Retina (tissue), 1 donor: ENCODE data around the gene RUVBL2.
"Not testable (repeated sequence)": the region's sequence is repeated elsewhere in the genome, so short reads cannot be mapped to it uniquely, and the experiment has no call there.

ENCODE experiments used
- DNase-seq: peaks from one replicate; pipeline ENCODE4 v3.0.0-alpha.2; 2016

Gene RUVBL2

DNA sequence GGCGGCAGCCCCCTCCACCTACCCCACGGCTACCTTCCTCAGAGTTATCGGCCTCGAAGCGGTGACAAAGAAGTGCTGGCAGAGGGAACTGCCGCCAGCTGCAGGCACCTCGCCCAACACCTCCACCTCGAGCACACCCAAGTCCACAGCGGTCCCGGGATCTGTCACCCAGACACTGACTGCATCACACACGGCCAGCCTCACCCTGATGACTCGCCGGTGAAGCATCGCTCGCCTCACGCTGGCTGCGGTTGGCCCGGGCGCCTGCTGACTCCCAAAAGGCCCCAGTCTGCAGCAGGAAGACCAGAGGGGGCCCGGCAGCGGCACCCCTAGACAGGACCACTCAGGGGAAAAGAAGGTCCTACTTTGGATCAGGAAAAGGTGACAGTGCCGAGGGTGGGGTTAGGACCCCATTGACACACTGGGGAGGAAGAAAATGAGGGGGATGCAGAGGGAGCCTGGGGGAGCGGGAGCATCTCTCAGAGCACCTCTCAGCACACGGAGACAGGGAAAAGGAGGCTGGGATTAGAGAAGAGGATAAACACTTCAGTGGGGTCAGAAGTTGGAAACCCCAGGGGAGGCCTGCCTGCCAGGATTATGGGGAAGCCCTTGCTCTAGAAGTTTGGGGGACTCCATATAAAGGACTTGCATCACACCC is 56.8 kb downstream of the RUVBL2 start:
- not testable (repeated sequence) for DNase-seq

DNA sequence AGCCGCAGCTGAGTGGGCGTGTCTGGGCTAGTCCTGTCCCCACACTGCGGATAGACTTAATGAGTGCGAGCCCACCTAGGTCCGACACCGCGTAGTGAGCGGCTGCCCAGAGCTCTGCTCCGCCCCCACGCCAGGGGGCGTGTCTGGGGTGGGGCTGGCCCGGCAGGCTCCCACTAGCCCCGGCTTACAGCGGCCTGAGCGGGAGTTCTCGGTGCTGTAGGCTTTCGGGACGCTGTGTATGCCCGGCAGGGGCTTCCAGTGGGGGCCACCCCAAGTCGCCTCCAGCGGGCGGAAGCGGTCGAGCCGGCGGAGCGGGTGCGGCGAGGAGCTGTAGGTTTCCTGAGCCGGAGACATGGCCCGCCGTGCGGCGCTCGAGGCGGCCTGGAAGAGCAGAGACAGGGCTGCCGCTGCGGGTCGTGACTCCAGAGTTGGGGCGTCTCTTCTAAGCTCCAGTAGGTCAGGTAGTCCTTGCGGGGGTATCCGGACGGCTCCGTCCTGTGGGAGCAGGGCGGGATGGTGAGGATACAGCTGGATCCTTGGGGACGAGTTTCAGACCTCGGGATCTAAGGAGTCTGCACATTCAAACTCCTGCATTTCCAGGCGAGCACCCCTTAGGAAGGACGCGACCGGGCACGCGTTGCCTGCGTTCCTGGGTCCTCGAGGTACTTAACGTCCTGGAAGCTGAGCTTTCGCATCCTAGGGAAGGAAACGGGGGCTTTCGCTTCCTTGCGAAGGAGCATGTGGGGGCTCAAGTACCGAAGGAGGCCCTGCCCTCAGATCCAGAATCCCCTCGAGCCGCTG is 62.6 kb downstream of the RUVBL2 start:
- DNase-seq: peak; percentile 78

DNA sequence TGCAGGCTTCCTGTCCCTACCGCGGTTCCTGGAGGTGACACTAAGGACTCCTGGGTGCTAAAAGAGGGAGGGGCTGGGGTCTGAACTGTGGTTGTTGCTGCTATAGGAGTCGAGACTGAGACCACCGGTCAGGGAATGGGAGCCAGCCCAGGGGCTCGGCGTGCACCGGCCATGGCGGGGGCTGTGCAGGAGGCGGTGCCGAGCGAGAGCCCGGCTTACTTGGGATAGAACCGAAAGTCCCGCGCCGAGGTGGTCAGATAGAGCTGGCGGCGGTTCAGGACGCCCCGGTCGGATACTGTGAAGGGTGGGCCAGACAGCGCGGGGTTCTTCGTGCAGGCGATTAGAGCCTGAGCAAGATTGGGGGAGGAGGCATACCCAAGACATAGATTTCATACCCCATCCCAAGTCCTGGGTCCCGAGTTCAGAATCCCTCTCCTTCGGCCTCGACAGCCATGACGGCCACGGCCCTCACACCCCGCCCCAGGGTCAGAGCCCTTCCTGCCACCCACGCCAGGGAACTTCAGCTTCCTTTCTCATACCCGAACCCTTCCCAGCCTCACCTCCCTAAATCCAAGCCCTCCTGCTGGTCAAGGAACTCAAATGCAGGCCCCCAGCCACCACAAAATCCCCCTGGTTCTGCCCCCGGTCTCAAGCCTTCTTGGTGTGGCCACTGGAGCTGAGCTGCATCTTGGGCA is 63.4 kb downstream of the RUVBL2 start:
- DNase-seq: not testable (repeated sequence)

DNA sequence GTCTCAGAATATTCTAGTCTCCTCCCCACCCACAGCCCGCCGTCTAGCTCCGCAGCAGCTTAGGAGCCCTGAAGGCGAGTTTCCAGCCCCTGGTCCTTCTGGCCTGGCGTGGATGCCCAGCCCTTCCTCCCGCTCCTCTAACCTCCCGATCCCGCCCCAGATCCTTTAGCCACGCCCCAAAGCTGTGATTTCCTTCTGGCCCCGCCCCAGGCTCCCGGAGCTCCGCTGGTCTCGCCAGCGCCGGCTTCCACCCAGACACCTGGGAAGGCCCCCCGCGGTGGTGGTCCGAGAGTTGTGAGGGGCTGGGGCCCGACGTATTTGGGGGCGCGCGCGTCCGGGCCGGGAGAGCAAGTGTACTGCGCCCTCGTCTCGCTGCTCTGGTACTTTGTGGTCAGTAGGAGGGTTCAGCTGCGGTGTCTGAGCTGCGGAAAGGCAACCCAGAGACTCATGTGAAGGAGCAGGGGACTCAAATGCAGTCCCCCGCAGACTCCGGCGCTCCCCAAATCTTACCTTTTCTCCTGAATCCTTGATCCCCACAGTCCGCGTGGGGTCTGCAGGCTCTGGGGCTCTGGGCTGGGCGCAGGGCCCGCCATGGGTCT is 64.0 kb downstream of the RUVBL2 start, which contains the start of gene CGB7:
Gene CGB7, minus strand, starts transcription at position 114 of the 599 bp plus-strand sequence. CDS start 2,374 bp downstream, outside the sequence.
- peak; percentile 85 for DNase-seq

DNA sequence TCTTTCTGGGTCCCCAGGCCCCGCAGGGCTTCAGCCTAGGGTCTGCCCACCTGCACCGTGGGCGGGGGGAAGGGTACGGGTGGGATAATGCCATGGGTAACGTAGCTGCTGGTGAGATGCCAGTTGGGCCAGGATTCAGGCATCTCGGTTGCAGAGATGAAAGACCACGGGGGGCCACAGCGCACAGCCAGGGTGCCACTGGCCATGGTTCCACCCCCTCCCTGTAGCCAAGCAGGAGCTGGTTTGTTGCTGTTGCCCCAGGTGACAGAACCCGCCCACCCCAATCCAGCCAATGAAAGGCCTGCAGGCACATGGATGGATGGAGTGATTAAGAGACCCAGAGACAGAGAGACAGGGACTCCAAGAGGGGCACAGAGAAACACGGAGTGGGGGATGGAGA is 64.9 kb downstream of the RUVBL2 start:
- DNase-seq: no peak

DNA sequence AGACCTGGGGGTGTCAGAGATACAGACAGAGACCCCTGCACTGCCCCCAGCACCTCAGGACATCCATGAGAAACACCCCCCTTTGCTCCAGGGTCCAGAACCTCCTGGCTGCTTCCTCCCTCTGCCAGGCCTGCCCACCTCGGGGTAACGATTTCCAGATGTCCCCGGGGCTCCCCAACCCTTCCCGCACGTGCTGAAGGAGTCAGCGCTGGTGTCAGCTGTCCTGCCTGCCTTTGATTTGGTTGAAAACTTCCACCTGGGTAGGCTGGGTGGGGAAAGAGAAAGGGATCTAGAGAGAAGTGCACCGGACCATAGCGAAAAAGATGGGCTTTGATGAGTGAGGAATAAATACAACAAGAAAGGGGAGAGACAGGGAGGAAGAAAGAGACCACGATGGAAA is 65.4 kb downstream of the RUVBL2 start:
- DNase-seq: no peak

DNA sequence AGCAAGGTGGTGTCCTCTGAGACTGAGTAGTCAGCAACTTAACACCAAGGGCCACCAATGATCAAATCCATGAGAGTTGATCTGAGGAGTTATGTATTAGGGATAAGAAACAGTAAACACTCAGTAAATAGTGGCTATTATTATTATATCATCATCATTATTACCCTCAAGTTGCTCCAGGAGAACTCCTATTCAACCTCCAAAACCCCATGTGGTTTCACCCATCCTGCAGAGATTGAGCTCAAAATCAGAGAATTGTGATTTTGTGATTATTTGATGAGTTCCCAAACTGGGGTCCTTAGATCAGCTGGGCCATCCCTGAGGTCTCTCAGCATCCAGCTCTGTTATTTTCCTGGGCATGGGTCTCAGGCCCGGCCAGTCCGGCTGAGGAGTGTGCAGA is 67.3 kb downstream of the RUVBL2 start:
- no peak for DNase-seq

DNA sequence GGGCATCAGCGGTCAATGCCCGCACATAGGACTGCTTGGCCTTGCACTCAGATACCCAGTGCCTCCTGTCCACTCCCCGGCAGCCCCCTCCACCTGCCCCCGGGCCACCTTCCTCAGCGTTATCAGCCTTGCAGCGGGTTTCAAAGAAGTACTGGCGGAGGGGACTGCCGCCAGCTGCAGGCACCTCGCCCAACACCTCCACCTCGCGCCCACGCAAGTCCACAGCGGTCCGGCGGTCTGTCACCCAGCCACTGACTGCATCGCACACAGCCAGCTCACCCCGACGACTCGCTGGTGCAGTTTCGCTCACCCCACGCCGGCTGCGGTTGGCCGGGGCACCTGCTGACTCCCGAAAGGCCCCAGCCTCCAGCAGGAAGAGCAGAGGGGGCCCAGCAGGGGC is 67.8 kb downstream of the RUVBL2 start:
- no peak for DNase-seq

DNA sequence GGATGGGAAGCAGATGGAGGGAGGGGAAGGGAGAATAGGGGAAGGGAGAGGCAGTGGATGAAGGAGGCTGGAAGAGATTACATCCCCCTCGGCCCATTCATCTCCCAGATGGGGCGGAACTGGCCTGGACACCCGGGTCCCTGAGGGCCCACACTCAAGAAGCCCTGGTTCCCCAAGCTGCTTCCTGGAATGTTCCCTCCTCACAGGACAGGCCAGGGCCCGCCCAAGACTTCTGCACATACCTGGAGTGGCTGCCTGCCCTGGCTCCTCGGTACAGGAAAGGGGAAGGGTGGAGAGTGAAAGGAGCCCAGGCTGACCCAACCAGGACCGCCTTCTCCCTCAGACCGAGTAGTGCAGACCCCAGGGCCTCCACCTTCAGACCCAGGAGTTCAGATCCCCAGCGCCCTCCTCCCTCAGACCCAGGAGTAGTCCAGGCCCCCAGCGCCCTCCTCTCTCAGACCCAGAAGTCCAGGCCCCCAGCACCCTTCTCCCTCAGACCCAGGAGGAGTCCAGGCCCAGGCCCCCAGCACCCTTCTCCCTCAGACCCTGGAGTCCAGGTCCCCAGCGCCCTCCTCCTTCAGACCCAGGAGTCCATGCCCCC is 70.4 kb downstream of the RUVBL2 start:
- DNase-seq: no peak

DNA sequence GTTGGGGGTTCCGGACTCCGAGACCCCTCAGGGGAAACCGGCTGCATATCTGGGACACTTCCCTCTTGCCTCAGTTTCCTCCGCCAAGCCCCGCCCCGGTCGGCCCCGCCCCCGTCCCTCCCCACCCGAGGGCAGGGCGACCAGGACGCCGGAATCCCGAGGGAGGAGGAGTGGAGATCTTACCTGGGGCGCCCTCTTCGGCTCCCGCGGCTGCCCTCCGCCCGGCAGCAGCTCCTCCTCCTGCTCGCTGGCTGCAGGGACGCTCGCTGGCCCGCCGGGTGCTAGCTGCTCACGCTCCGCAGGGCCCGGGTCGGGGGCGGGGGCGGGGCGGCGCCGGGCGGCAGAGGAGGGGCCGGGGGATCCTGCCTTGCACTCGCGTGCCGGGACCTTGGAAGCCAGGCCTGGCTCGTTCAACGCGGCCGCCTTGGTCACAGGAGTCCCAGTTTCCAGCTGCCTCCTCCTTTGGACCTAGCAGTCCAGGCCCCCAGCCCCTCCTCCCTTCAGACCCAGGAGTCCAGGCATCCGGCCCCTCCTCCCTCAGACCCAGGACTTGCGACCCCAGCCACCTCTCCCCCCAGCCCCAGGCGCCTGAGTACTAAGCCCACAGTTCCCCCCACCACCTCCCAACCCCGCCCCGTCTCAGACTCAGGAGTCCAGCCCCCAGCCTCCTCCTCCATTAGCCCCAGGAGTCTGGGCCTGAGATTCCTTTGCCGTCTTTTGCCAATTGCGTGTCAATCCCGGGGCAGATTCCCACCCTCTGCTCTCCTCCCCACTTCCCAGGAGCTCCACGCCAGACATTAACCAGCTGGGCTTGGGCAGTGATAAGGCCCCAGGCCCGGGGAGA is 71.3 kb downstream of the RUVBL2 start, which contains the start of gene NTF4:
Gene NTF4, minus strand, starts transcription at position 51 of the 844 bp plus-strand sequence. CDS start 2,821 bp downstream, outside the sequence.
- DNase-seq: no peak
